LNCaP clone FGC (cell line): ENCODE measurements around the gene ALG12.

Source experiments
- DNase-seq: peaks from one replicate; pipeline ENCODE4 v3.0.0-alpha.2; 2011; ENCODE audit warnings: low read depth
- H3K4me3 ChIP-seq: 2 replicates; pipeline ENCODE4 v1.5.1; 2011; ENCODE audit warnings: mild to moderate bottlenecking, low read depth, low read length, control low read depth
- TF ChIP-seq, protein P1 (sequence below): IDR thresholded peaks from 2 replicates; pipeline ENCODE4 v1.5.1; 2012; ENCODE audit warnings: mild to moderate bottlenecking; ENCODE audit not compliant: control insufficient read depth, insufficient read depth; ENCODE audit errors: extremely low read depth

Gene ALG12

GRCh38 chr22:49913446-49913845 lies 4.8 kb downstream of the ALG12 start:
- DNase-seq = no peak
- H3K4me3 ChIP-seq = no peak overlapping the region
- TF ChIP-seq, protein P1, sequence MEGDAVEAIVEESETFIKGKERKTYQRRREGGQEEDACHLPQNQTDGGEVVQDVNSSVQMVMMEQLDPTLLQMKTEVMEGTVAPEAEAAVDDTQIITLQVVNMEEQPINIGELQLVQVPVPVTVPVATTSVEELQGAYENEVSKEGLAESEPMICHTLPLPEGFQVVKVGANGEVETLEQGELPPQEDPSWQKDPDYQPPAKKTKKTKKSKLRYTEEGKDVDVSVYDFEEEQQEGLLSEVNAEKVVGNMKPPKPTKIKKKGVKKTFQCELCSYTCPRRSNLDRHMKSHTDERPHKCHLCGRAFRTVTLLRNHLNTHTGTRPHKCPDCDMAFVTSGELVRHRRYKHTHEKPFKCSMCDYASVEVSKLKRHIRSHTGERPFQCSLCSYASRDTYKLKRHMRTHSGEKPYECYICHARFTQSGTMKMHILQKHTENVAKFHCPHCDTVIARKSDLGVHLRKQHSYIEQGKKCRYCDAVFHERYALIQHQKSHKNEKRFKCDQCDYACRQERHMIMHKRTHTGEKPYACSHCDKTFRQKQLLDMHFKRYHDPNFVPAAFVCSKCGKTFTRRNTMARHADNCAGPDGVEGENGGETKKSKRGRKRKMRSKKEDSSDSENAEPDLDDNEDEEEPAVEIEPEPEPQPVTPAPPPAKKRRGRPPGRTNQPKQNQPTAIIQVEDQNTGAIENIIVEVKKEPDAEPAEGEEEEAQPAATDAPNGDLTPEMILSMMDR = no peak

- no peak for DNase-seq
- TF ChIP-seq, protein P1 = no peak
- no peak overlapping the region for H3K4me3 ChIP-seq
Measured at GRCh38 chr22:49913026-49913425, 5.2 kb downstream of the ALG12 start.

DNA sequence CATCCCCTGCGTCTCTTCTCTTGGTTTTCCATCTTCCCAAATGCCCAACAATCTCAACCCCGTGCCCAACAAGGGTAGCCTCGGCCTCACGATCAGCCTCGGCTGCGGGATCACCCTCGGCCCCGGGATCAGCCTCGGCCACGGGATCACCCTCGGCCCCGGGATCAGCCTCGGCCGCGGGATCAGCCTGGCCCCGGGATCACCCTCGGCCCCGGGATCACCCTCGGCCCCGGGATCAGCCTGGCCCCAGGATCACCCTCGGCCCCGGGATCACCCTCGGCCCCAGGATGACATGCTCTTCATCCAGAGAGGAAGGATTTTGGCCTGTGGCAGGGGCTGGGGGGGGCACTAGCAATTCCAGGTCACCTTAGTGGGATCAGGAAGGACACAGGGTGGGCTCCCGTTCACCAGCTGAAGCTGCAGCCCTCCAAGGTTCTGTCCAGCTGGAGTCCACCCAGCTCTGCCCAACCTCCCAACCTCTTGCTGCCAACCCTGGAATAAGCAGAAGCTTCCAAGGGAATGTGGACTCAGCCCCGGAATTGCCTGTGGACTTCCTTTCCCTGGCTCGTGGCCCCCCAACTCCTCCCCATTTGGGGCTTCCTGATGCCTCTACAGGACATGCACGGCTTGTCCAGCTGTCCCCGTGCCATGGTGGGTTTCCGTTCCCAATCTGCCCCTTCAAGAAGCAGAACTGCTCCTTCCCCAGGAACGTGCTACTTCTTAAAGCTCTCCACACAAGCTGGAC lies 6.2 kb downstream of the ALG12 start:
- no peak overlapping the region for H3K4me3 ChIP-seq
- TF ChIP-seq, protein P1 = no peak
- DNase-seq = no peak

- TF ChIP-seq, protein P1 = no peak
- no peak overlapping the region for H3K4me3 ChIP-seq
- no peak for DNase-seq
Measured at GRCh38 chr22:49910229-49911155, 7.7 kb downstream of the ALG12 start.

GRCh38 chr22:49909476-49910205 lies 8.6 kb downstream of the ALG12 start:
- no peak for DNase-seq
- TF ChIP-seq, protein P1 = no peak

DNA sequence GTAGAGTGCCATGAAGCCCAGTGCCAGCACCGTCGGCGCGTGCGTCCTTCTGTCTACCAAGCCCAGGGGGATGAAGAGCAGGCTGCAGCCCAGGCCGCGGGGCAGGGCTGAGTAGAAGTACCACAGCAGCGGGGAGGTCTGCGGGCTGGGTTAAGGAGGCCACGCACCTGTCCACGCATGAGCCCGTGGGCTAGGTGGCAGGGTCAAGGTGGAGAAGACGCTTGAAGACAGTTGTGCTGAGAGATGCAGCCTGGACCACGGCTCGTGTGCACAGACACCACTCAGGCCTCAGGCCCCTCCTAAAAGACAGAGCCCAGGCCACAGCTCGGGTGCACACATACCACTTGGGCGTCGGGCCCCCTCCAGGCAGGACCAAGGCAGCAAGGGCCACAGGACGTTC lies 10.4 kb downstream of the ALG12 start:
- H3K4me3 ChIP-seq = no peak overlapping the region
- TF ChIP-seq, protein P1 = no peak
- no peak for DNase-seq

More at GRCh38 chr22:49909476-49910205, 8.6 kb downstream of the ALG12 start:
- no peak overlapping the region for H3K4me3 ChIP-seq
